HepG2 (cell line): Measurements from ENCODE around the gene NEK9. TPM values are rescaled to one million over a fixed set of nuclear protein-coding genes. Genes with fewer than 3 reads are reported as not detected.

Source experiments
- CBX5 ChIP-seq: sonication (generic); formaldehyde crosslinking; IDR thresholded peaks from 2 replicates; pipeline ENCODE4 v1.4.0; 2020; ENCODE audit warnings: missing genetic modification reagents, borderline replicate concordance
- CREM ChIP-seq, 2 experiments: sonication (generic) in 1 of 2; formaldehyde crosslinking in 1 of 2; IDR thresholded peaks; 2 replicates each; pipeline versions ENCODE4 v1.4.0 to v1.6.1; 2016 to 2020; ENCODE audit warnings: antibody characterized with exemption in 1 of 2, mild to moderate bottlenecking in 1 of 2, missing genetic modification reagents in 1 of 2
- KAT2B ChIP-seq: fragments of 150-350 bp; IDR thresholded peaks from 2 replicates; pipeline ENCODE4 v1.6.1; 2014; ENCODE audit warnings: low read depth, low read length, borderline replicate concordance
- LBX2 ChIP-seq: sonication (generic); formaldehyde crosslinking; IDR thresholded peaks from 2 replicates; pipeline ENCODE4 v1.5.0; 2020; ENCODE audit warnings: missing genetic modification reagents, mild to moderate bottlenecking, borderline replicate concordance
- NCOA1 ChIP-seq: sonication (generic); formaldehyde crosslinking; IDR thresholded peaks from 2 replicates; pipeline ENCODE4 v1.9.0; 2021; ENCODE audit warnings: missing genetic modification reagents
- NFIC ChIP-seq: IDR thresholded peaks from 2 replicates; pipeline ENCODE4 v1.6.1; 2012; ENCODE audit warnings: mild to moderate bottlenecking, low read length, inconsistent platforms
- RELA ChIP-seq: sonication (generic); formaldehyde crosslinking; IDR thresholded peaks from 2 replicates; pipeline ENCODE4 v1.4.0; 2020; ENCODE audit warnings: missing genetic modification reagents
- TBX2 ChIP-seq: sonication (generic); formaldehyde crosslinking; IDR thresholded peaks from 2 replicates; pipeline ENCODE4 v1.5.0; 2020; ENCODE audit warnings: missing genetic modification reagents, mild to moderate bottlenecking, borderline replicate concordance
- TEAD2 ChIP-seq: sonication (generic); formaldehyde crosslinking; IDR thresholded peaks from 2 replicates; pipeline ENCODE4 v1.9.0; 2021; ENCODE audit warnings: missing genetic modification reagents
- ZBTB2 ChIP-seq: sonication (generic); formaldehyde crosslinking; IDR thresholded peaks from 2 replicates; pipeline ENCODE4 v1.8.0; 2022; ENCODE audit warnings: low read depth, missing genetic modification reagents
- ZBTB33 ChIP-seq: sonication (generic); formaldehyde crosslinking; IDR thresholded peaks from 2 replicates; pipeline ENCODE4 v1.4.0; 2020; ENCODE audit warnings: missing genetic modification reagents
- ZEB1 ChIP-seq: IDR thresholded peaks from 2 replicates; pipeline ENCODE4 v1.6.1; 2012; ENCODE audit warnings: mild to moderate bottlenecking, low read depth, inconsistent platforms; ENCODE audit not compliant: insufficient replicate concordance
- ZFAT ChIP-seq: sonication (generic); formaldehyde crosslinking; conservative IDR thresholded peaks from 2 replicates; pipeline ENCODE4 v1.8.1; 2023; ENCODE audit warnings: missing genetic modification reagents, inconsistent platforms
- ZFP90 ChIP-seq: sonication (generic); formaldehyde crosslinking; IDR thresholded peaks from 2 replicates; pipeline ENCODE4 v1.8.0; 2022; ENCODE audit warnings: missing genetic modification reagents, mild to moderate bottlenecking, inconsistent platforms, borderline replicate concordance
- ZNF329 ChIP-seq: sonication (generic); formaldehyde crosslinking; IDR thresholded peaks from 2 replicates; pipeline ENCODE4 v1.9.0; 2021; ENCODE audit warnings: low read depth, mild to moderate bottlenecking, missing genetic modification reagents
- ZNF333 ChIP-seq: sonication (generic); formaldehyde crosslinking; IDR thresholded peaks from 2 replicates; pipeline ENCODE4 v1.4.0; 2020; ENCODE audit warnings: mild to moderate bottlenecking, missing genetic modification reagents, borderline replicate concordance
- ZNF513 ChIP-seq: sonication (generic); formaldehyde crosslinking; conservative IDR thresholded peaks from 2 replicates; pipeline ENCODE4 v1.5.0; 2020; ENCODE audit warnings: missing genetic modification reagents
- ZNF562 ChIP-seq: sonication (generic); formaldehyde crosslinking; IDR thresholded peaks from 2 replicates; pipeline ENCODE4 v1.8.0; 2022; ENCODE audit warnings: missing genetic modification reagents, borderline replicate concordance
- ZNF687 ChIP-seq: sonication (generic); formaldehyde crosslinking; IDR thresholded peaks from 2 replicates; pipeline ENCODE4 v1.5.1; 2020; ENCODE audit warnings: mild to moderate bottlenecking, missing genetic modification reagents, moderate library complexity
- ZNF879 ChIP-seq: sonication (generic); formaldehyde crosslinking; IDR thresholded peaks from 2 replicates; pipeline ENCODE4 v1.8.1; 2023; ENCODE audit warnings: missing genetic modification reagents
- polyA plus RNA-seq, 8 experiments: library from polyadenylated mRNA; depleted of rRNA in 3 of 8; stranded (reverse) in 7 of 8; unstranded in 1 of 8; fragments of >200 nt; fragmentation: Illumina TruSeq in 4 of 8; extraction: Trizol in 4 of 8; gene quantifications; 2 replicates each; pipeline versions ENCODE4 v1.2.1 to v1.2.3, GENCODE V29; 2011 to 2016; ENCODE audit warnings: low read depth in 4 of 8, missing spikeins in 1 of 8, mixed read lengths in 1 of 8; ENCODE audit not compliant: insufficient read depth in 1 of 8
- total RNA-seq, 5 experiments: library from RNA; depleted of rRNA; stranded (reverse); fragments of >200 nt; fragmentation: Illumina TruSeq; extraction: Trizol; gene quantifications; 2 replicates each; pipeline ENCODE4 v1.2.3, GENCODE V29; 2016; ENCODE audit warnings: low read depth in 1 of 5

The NEK9 gene
- total and polyA plus RNA-seq, 2 of the 13 experiments (the other 11 are each of a cell fraction or from before 2014, with no cell fraction given), result 16.5 to 27.3 TPM

GRCh38 chr14:75050852-75051555, 75.8 kb downstream of the NEK9 start, which contains the start of gene MLH3 (continued):
- TF ChIP-seq ZNF687 (peak; percentile 98), NFIC (no peak), RELA (CRISPR knock-in tag) (no peak), ZEB1 (no peak), CREM (IDR thresholded peaks at IDR 0.05) (no peak), CREM (CRISPR knock-in tag; IDR thresholded peaks at IDR 0.05) (no peak), ZNF333 (CRISPR knock-in tag) (no peak), ZNF562 (CRISPR knock-in tag) (no peak), ZBTB2 (CRISPR knock-in tag) (peak; percentile 60; the same call in 1 of the 2 replicates), NCOA1 (CRISPR knock-in tag) (no peak), TBX2 (CRISPR knock-in tag) (peak; percentile 62; the same call in 1 of the 2 replicates), LBX2 (CRISPR knock-in tag) (no peak; the same call in 1 of the 2 replicates), ZNF879 (CRISPR knock-in tag) (0 out of 2 replicates have a peak, but pooled peaks have one; percentile 69), ZBTB33 (CRISPR knock-in tag) (no peak), CBX5 (no peak), ZFP90 (peak; percentile 64), TEAD2 (peak; percentile 76; the same call in 1 of the 2 replicates), ZFAT (CRISPR knock-in tag) (no peak), ZNF329 (CRISPR knock-in tag) (no peak; the same call in 1 of the 2 replicates), KAT2B (no peak), ZNF513 (CRISPR knock-in tag) (no peak)
